Posterior cingulate gyrus (tissue), 11 donors: ENCODE measurements around the gene AGPAT2.
A peak's percentile ranks its signal among the peaks of the same experiment; 100 is the strongest.
"Not testable (repeated sequence)": the region's sequence is repeated elsewhere in the genome, so short reads cannot be mapped to it uniquely, and the experiment has no call there.

Source experiments
- DNase-seq, 10 donors: peaks; one replicate each; pipeline versions ENCODE4 v3.0.0 to v3.0.0-alpha.2; 2020 to 2021; ENCODE audit warnings: mixed read lengths in 3 of 10
- intact Hi-C: fragments of 100-400 bp; cut with DNase I; formaldehyde crosslinking; loops from one replicate; pipeline ENCODE4 v1.15.1; 2023

AGPAT2 gene

DNA sequence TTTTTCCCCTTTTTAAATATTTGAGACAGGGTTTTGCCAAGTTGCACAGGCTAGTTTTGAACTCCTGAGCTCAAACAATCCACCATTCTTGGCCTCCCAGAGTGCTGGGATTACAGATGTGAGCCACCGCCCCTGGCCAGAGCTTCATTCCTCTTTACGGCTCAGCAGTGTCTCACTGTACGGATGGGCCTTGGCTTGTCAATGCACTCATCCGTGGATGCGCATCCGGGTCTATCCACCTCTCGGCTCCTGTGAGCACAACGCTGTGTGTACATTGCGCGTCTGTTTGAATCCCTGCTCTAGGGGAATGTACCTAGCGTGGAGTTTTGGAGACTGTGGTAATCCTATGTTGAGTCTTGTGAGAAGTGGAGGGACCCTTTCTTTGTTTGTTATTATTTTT, 35.4 kb downstream of the AGPAT2 start:
- intact Hi-C loops: no loop called here

GRCh38 chr9:136650648-136651047, 36.6 kb downstream of the AGPAT2 start:
- no peak for DNase-seq
- intact Hi-C loops: no loop called here

More for the DNA sequence above, 35.4 kb downstream of the AGPAT2 start:
- DNase-seq: no peak

GRCh38 chr9:136650021-136650420, 37.2 kb downstream of the AGPAT2 start:
- intact Hi-C loops: no loop called here

DNA sequence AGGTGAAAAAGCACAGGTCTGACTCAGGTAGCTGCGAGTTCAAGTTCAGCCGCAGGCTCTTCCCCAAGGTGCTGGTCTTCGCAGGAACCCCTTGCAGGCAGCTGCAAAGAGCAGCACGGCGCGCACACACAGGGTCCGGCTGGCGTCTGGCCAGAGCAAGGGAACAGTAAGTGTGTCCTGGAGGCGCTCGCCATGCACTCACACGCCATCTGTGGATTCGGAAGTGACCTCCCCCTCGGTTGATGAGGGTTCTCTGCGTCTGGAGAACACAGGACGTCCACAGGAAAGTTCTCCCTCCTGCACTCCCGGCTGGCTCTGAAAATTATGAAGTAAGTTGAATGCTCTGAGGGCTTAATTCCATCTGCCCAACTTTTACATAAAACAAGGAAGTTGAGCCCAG, 38.5 kb downstream of the AGPAT2 start:
- DNase-seq: peak in 1 of 10 donors; percentile 80
- intact Hi-C loops: no loop called here

More at GRCh38 chr9:136650021-136650420, 37.2 kb downstream of the AGPAT2 start:
- no peak for DNase-seq

- DNase-seq: peak in 1 of 10 donors; percentile 80
- intact Hi-C loops: no loop called here
These were observed 40.2 kb downstream of the AGPAT2 start for GRCh38 chr9:136646827-136647711.

DNA sequence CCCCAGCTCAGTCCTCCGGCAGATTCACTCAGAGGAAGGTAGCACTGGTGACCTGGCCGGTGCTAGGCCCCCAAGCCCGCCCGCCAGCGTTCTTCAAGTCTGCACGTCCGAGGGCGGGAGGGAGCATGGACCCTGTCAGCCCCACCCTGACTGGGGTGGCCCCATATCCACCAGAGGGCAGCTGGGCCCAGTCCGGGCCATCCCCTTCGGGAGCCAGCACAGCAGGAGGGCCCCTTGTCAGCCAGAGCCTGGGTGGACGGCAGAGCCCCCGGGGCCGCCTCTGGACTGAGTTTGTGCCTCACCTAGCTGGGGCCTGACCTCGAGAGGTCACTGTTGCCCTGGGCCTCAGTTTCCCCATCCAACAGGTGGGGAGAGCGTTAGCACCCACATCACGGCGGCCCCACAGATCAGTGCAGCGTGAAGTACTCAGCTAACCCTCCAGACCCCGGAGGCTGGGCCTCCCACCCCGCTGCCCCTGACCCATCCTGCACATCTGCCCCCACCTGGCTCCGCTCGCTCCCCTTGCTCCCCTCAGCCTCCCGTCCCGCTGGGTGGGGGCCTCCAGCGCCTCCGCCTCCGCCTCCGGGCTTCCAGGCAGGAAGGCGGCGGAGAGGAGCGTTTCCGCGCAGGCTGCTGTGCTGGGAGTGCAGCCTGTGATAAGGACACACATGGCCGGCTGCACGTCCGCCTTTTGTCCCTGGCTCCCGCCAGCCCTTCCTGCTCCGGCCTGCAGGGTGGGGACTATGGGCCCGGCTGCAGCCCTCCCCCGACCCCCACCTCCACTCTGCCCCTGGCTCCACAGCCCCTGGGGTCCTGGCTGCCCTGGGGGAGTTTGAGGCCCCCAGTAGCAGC, 41.1 kb downstream of the AGPAT2 start:
- DNase-seq: peak in 1 of 10 donors; percentile 86
- intact Hi-C loops: no loop called here

GRCh38 chr9:136645352-136645902, 41.8 kb downstream of the AGPAT2 start:
- intact Hi-C loops: no loop called here
- DNase-seq: no peak

- peak in 8 of 10 donors; percentile 35 to 92 (median 62) for DNase-seq
- intact Hi-C loops: no loop called here
These were observed 42.5 kb downstream of the AGPAT2 start for GRCh38 chr9:136644593-136645351.

GRCh38 chr9:136644343-136644592, 43.0 kb downstream of the AGPAT2 start:
- intact Hi-C loops: no loop called here
- DNase-seq: no peak

- intact Hi-C loops: no loop called here
These were observed 43.5 kb downstream of the AGPAT2 start for GRCh38 chr9:136643596-136644342.

GRCh38 chr9:136642439-136642921, 44.8 kb downstream of the AGPAT2 start:
- no peak for DNase-seq
- intact Hi-C loops: no loop called here

More at GRCh38 chr9:136643596-136644342, 43.5 kb downstream of the AGPAT2 start:
- DNase-seq: peak in 1 of 10 donors; percentile 80

- DNase-seq: peak in 1 of 10 donors; percentile 66
- intact Hi-C loops: no loop called here
These were observed 46.8 kb downstream of the AGPAT2 start for GRCh38 chr9:136640171-136641111.

DNA sequence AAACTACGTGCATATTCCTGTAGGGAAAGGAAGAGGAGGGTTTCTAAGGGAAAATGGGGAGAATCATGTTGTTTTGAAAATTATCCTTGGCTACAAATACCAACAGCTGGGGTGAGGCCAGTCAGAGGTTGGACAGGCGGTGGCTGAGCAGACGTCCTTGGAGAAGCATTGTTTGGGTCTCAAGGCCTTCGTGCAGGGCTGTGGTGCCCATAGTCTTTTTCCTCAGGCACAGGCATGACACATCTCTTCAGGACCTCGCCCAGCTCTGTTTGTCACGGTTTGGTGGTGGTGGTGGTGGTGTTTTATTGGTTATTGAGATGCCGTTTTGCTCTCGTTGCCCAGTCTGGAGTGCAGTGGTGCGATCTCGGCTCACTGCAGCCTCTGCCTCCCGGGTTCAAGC, 52.4 kb downstream of the AGPAT2 start:
- intact Hi-C loops: no loop called here

DNA sequence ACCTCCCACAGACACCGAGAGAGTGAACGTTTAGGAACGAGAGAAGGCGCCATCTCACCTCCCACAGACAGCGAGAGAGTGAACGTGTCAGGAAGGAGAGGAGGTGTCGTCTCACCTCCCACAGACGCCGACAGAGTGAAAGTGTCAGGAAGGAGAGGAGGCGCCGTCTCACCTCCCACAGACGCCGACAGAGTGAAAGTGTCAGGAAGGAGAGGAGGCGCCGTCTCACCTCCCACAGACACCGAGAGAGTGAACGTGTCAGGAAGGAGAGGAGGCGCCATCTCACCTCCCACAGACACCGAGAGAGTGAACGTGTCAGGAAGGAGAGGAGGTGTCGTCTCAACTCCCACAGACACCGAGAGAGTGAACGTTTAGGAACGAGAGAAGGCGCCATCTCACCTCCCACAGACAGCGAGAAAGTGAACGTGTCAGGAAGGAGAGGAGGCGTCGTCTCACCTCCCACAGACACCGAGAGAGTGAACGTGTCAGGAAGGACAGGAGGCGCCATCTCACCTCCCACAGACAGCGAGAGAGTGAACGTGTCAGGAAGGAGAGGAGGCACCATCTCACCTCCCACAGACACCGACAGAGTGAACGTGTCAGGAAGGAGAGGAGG, 54.7 kb downstream of the AGPAT2 start:
- DNase-seq: peak in 1 of 10 donors; percentile 67
- intact Hi-C loops: not testable (repeated sequence)

More for the DNA sequence above, 52.4 kb downstream of the AGPAT2 start:
- no peak for DNase-seq

GRCh38 chr9:136632072-136632471, 55.2 kb downstream of the AGPAT2 start:
- intact Hi-C loops: not testable (repeated sequence)

GRCh38 chr9:136631038-136632000, 55.9 kb downstream of the AGPAT2 start:
- intact Hi-C loops: loop anchor here (1.0 kb wide), 1 partner anchor 146 kb away; no protein-coding TSS in a partner anchor
- DNase-seq: peak; percentile 34 to 95 (median 73)

More at GRCh38 chr9:136632072-136632471, 55.2 kb downstream of the AGPAT2 start:
- DNase-seq: not testable (repeated sequence)

DNA sequence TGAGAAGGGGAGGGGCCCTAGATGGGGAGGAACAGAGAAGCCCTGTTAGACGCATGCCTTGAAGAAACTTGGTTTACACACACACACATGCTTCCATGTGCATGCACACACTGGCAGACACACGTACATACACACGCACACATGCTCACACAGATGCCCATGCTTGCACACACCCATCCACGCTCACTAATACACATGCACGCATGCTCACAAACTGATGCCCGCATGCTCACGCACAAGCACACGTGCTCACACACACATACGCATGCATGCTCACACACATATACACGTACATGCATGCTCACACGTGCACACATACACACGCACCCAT, 56.6 kb downstream of the AGPAT2 start:
- intact Hi-C loops: no loop called here
- no peak for DNase-seq
